Neural cell (in vitro differentiated cells): ENCODE data around the gene NFIA. TPM values are rescaled to one million over a fixed set of nuclear protein-coding genes. Genes with fewer than 3 reads are reported as not detected.
"Not testable (repeated sequence)": the region's sequence is repeated elsewhere in the genome, so short reads cannot be mapped to it uniquely, and the experiment has no call there.

ENCODE experiments used
- H2AFZ ChIP-seq: fragments of 200-600, 300-800 bp; sonication (generic), shearing (Covaris generic); 2 replicates; pipeline ENCODE4 v1.6.0; 2014; ENCODE audit warnings: low read depth, mild to moderate bottlenecking, antibody characterized with exemption, low read length, moderate library complexity
- H3F3A ChIP-seq: fragments of 200-600 bp; shearing (Covaris generic); 2 replicates; pipeline ENCODE4 v1.6.1; 2016; ENCODE audit warnings: mild to moderate bottlenecking, moderate library complexity, mixed read lengths, antibody characterized with exemption, low read length; ENCODE audit not compliant: insufficient read depth, poor library complexity, severe bottlenecking
- H3K27ac ChIP-seq: fragments of 200-600, 300-800 bp; sonication (generic), shearing (Covaris generic); 2 replicates; pipeline ENCODE4 v1.5.1; 2014; ENCODE audit warnings: mild to moderate bottlenecking, low read length, moderate library complexity
- H3K27me3 ChIP-seq: fragments of 300-800, 200-600 bp; sonication (generic), shearing (Covaris generic); 2 replicates; pipeline ENCODE4 v1.6.0; 2014; ENCODE audit warnings: mild to moderate bottlenecking, low read depth, low read length, moderate library complexity; ENCODE audit not compliant: insufficient read depth
- H3K36me3 ChIP-seq: fragments of 300-800, 200-600 bp; sonication (generic), shearing (Covaris generic); 2 replicates; pipeline ENCODE4 v1.5.1; 2014; ENCODE audit warnings: mild to moderate bottlenecking, antibody characterized with exemption, low read length, moderate library complexity; ENCODE audit not compliant: insufficient read depth
- H3K4me2 ChIP-seq: fragments of 300-800, 200-600 bp; sonication (generic), shearing (Covaris generic); 2 replicates; pipeline ENCODE4 v1.6.0; 2014; ENCODE audit warnings: mild to moderate bottlenecking, low read length
- H3K4me3 ChIP-seq: fragments of 300-800, 200-600 bp; sonication (generic), shearing (Covaris generic); 2 replicates; pipeline ENCODE4 v1.5.1; 2014; ENCODE audit warnings: mild to moderate bottlenecking, low read length, moderate library complexity
- H3K79me2 ChIP-seq: fragments of 200-600 bp; shearing (Covaris generic); replicated peaks from 2 replicates; pipeline ENCODE4 v1.6.0; 2014; ENCODE audit warnings: mild to moderate bottlenecking, low read length, moderate library complexity; ENCODE audit not compliant: insufficient read depth
- H3K9ac ChIP-seq: fragments of 300-800, 200-600 bp; sonication (generic), shearing (Covaris generic); 2 replicates; pipeline ENCODE4 v1.6.1; 2016; ENCODE audit warnings: mild to moderate bottlenecking, low read length, mixed read lengths
- H3K9me2 ChIP-seq: fragments of 200-600 bp; shearing (Covaris generic); 2 replicates; pipeline ENCODE4 v1.6.1; 2016; ENCODE audit warnings: mild to moderate bottlenecking, low read length, mixed read lengths; ENCODE audit not compliant: insufficient read depth
- H3K9me3 ChIP-seq: fragments of 200-600, 300-800 bp; sonication (generic), shearing (Covaris generic); 2 replicates; pipeline ENCODE4 v1.6.1; 2016; ENCODE audit warnings: mild to moderate bottlenecking, mixed run types, low read length, moderate library complexity, mixed read lengths
- H4K20me1 ChIP-seq: fragments of 200-600 bp; shearing (Covaris generic); 2 replicates; pipeline ENCODE4 v1.6.1; 2016; ENCODE audit warnings: mild to moderate bottlenecking, mixed run types; ENCODE audit not compliant: insufficient read depth
- CTCF ChIP-seq: fragments of 450-650 bp; IDR thresholded peaks from 2 replicates; pipeline ENCODE4 v1.5.1; 2014; ENCODE audit warnings: antibody characterized with exemption, mild to moderate bottlenecking, moderate library complexity; ENCODE audit not compliant: poor library complexity, severe bottlenecking
- EP300 ChIP-seq: fragments of 450-650 bp; conservative IDR thresholded peaks from 2 replicates; pipeline ENCODE4 v1.6.1; 2014; ENCODE audit warnings: antibody characterized with exemption, mild to moderate bottlenecking, moderate library complexity; ENCODE audit not compliant: poor library complexity, severe bottlenecking
- EZH2 ChIP-seq: fragments of 200-600, 300-800 bp; shearing (Covaris generic), sonication (generic); IDR thresholded peaks from 2 replicates; pipeline ENCODE4 v1.6.1; 2014; ENCODE audit warnings: antibody characterized with exemption, low read length, borderline replicate concordance, mild to moderate bottlenecking; ENCODE audit not compliant: insufficient read depth, poor library complexity, severe bottlenecking
- MXI1 ChIP-seq: fragments of 450-650 bp; conservative IDR thresholded peaks from 2 replicates; pipeline ENCODE4 v1.6.1; 2014; ENCODE audit warnings: antibody characterized with exemption, mild to moderate bottlenecking; ENCODE audit not compliant: poor library complexity, severe bottlenecking
- POLR2AphosphoS5 ChIP-seq: IDR thresholded peaks from 2 replicates; pipeline ENCODE4 v1.6.1; 2012
- RAD21 ChIP-seq: fragments of 450-650 bp; conservative IDR thresholded peaks from 2 replicates; pipeline ENCODE4 v1.6.1; 2014; ENCODE audit warnings: antibody characterized with exemption, mild to moderate bottlenecking, moderate library complexity
- REST ChIP-seq: IDR thresholded peaks from 2 replicates; pipeline ENCODE4 v1.6.1; 2012; ENCODE audit warnings: borderline replicate concordance
- SMC3 ChIP-seq: fragments of 450-650 bp; conservative IDR thresholded peaks from 2 replicates; pipeline ENCODE4 v1.6.1; 2014; ENCODE audit warnings: antibody characterized with exemption, mild to moderate bottlenecking, moderate library complexity; ENCODE audit not compliant: poor library complexity
- TAF1 ChIP-seq: IDR thresholded peaks from 2 replicates; pipeline ENCODE4 v1.6.1; 2012; ENCODE audit warnings: low read depth
- polyA plus RNA-seq: library from polyadenylated mRNA; depleted of rRNA; stranded (reverse); fragments of >200 nt; gene quantifications from 2 replicates; pipeline ENCODE4 v1.2.3, GENCODE V29; 2014

The NFIA gene
- polyA plus RNA-seq, 1 donor from 2014 or later: 0.47 TPM

GRCh38 chr1:61462628-61463027 lies 380.3 kb downstream of the NFIA start:
- TF ChIP-seq POLR2AphosphoS5: no peak
- TF ChIP-seq REST: no peak
- TF ChIP-seq MXI1: no peak
- TF ChIP-seq EP300: no peak
- H3K79me2 ChIP-seq: no peaks in the 10 kb centered on the region
- H4K20me1 ChIP-seq: no peaks in the 10 kb centered on the region
- H3K4me3 ChIP-seq: no peak overlapping the region
- H3K36me3 ChIP-seq: no peaks in the 10 kb centered on the region
- H3K9me2 ChIP-seq: no peaks in the 10 kb centered on the region
- no peak overlapping the region for H3K9ac ChIP-seq
- no peak overlapping the region for H3K27ac ChIP-seq
- no peak overlapping the region for H3K4me2 ChIP-seq
- no peaks in the 10 kb centered on the region for H3K9me3 ChIP-seq
- H3K27me3 ChIP-seq: no peaks in the 10 kb centered on the region
- H3F3A ChIP-seq: no peaks in the 10 kb centered on the region
- no peak overlapping the region for H2AFZ ChIP-seq

GRCh38 chr1:61463220-61463619 lies 380.9 kb downstream of the NFIA start:
- no peak overlapping the region for H3K9ac ChIP-seq
- H3K27ac ChIP-seq: no peak overlapping the region
- no peaks in the 10 kb centered on the region for H4K20me1 ChIP-seq
- H3K36me3 ChIP-seq: no peaks in the 10 kb centered on the region
- H3F3A ChIP-seq: no peaks in the 10 kb centered on the region
- no peaks in the 10 kb centered on the region for H3K9me2 ChIP-seq
- TF ChIP-seq REST (no peak), RAD21 (no peak), TAF1 (no peak), SMC3 (no peak), EZH2 (no peak), EP300 (no peak), POLR2AphosphoS5 (no peak), MXI1 (no peak), CTCF (no peak)
- H3K4me3 ChIP-seq: no peak overlapping the region
- no peak overlapping the region for H2AFZ ChIP-seq
- no peaks in the 10 kb centered on the region for H3K79me2 ChIP-seq
- no peaks in the 10 kb centered on the region for H3K9me3 ChIP-seq
- no peaks in the 10 kb centered on the region for H3K27me3 ChIP-seq
- no peak overlapping the region for H3K4me2 ChIP-seq

- not testable (repeated sequence) for H3K36me3 ChIP-seq, H3K79me2 ChIP-seq, H3K4me2 ChIP-seq
Measured at GRCh38 chr1:61467836-61468235, 385.5 kb downstream of the NFIA start.

More at GRCh38 chr1:61467836-61468235, 385.5 kb downstream of the NFIA start:
- not testable (repeated sequence) for H2AFZ ChIP-seq, H3K27me3 ChIP-seq, H4K20me1 ChIP-seq, H3K9me3 ChIP-seq, H3K9me2 ChIP-seq, H3K27ac ChIP-seq, H3K9ac ChIP-seq, H3K4me3 ChIP-seq, H3F3A ChIP-seq
